ENCODE results near the gene LIN7B.

LIN7B gene

DNA sequence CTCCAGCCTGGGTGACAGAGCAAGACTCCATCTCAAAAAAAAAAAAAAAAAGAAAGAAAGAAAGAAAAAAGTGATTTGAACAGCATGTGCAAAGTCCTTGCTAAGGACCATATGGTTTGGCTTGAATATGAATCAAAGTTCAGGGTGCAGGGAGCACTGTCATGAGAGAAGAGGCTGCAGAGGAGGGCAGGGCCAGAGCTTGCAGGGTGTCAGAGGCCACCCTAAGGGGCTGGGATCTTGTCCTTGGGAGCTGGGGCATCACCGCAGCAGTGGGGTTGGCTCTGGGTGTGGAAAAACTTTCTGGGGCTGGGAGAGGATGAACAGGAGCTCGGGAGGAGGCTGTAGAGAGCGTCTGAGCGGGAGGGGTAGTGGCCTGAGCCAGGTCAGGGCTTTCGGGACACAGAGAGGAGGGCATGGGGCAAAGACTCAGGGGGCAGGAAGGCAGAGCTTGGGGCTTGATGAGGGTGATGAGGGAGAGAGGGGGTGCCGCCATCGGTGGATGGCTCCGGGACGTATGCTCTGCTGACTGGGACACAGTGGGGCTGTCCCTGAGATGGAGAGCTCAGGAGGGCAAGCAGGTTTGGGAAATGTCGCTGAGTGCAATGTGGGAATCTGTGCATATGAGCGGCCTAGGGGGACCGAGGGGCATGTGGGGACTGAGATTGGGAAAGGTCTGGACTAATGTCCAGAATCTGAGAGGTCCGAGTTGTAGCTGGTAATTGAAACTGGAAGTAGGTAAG is 46.5 kb downstream of the LIN7B start:
- DNase-seq: no peak

DNA sequence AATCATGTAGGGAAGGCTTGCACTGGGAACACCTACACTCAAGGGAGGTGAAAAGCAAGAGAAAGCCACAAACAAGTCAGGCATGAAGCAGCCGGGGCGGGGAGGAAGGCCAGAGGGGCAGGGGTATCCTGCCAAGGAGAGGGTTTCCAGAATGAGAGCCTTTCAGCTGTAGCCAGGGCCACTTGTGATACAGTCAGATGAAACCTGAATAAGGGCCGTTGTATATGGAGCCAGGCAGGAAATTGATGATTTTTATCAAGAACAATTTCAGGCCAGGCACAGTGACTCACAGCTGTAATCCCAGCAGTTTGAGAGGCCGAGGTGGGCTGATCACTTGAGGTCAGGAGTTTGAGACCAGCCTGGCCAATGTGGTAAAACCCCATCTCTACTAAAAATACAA is 47.8 kb downstream of the LIN7B start:
- no peak for DNase-seq

DNA sequence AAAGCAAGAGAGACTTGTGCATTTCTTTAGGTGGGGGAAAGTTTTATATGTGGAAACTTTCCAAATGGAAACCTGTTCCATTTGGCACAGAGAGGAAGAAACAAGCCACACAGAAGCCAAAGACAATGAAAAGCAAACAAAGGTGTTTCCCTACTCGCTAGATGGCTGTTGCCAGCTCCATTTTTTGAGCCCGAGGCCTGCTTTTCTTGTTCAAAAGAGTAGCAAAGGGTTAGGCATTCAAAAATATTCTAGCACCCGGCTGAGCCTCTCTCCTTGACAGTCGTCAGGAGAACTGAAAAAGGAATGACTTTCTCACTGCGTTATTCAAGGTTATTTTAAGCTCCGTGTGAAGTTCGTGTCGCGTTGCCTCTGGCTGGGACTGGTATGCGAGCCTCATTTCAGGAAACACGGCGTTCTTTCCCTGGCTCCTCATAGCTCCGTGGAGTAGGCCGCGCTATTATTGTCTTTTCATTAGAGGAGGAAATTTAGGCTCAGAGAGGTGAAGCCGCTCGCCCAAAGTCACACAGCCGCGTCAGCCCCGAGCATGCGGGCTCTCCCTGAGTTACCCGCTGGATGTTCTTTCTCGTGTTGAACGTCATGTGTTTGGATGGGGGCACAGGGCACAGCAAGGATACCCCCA is 51.1 kb downstream of the LIN7B start:
- peak in 7 of 51 donors; percentile 16 to 62 (median 26) for DNase-seq

DNA sequence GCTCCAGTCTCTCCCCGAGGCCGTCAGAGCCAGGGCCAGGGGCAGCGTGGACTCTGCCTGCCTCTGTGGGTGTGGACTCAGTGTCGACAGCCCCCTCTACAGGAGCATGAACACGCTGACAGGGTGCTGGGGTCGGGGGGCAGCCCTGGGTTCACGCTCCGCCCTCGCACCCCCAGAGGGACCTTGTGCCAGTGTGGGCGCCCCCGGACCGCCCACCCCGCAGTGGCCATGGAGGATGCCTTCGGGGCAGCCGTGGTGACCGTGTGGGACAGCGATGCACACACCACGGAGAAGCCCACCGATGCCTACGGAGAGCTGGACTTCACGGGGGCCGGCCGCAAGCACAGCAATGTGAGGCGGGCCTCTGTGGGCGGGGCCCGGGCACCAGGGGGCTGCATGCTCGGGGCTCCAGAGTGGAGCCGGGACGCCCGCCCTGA is 51.7 kb downstream of the LIN7B start:
- DNase-seq: no peak

DNA sequence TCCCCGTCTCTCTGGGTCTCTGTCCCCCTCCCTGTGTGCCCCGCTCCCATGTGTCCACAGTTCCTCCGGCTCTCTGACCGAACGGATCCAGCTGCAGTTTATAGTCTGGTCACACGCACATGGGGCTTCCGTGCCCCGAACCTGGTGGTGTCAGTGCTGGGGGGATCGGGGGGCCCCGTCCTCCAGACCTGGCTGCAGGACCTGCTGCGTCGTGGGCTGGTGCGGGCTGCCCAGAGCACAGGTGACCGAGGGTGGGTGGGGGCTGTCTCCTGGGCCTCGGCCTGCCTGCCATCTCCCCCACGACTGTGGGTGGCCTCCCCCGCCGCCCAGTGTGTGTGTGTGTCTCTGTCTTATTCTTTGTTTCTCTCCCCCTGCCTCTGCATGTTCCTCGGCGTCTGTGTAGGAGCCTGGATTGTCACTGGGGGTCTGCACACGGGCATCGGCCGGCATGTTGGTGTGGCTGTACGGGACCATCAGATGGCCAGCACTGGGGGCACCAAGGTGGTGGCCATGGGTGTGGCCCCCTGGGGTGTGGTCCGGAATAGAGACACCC is 53.8 kb downstream of the LIN7B start:
- no peak for DNase-seq
